Brain microvascular endothelial cell (primary cell): ENCODE measurements around the gene STAC3.

ENCODE experiments used
- DNase-seq: peaks from one replicate; pipeline ENCODE4 v3.0.0-alpha.2; 2020
- H3K27ac ChIP-seq: fragments of 250-450 bp; sonication (Bioruptor Pico); 2 replicates; pipeline ENCODE4 v1.5.1; 2020; ENCODE audit warnings: mild to moderate bottlenecking, moderate library complexity
- H3K27me3 ChIP-seq: fragments of 250-450 bp; sonication (Bioruptor Pico); replicated peaks from 2 replicates; pipeline ENCODE4 v1.5.1; 2020; ENCODE audit warnings: mild to moderate bottlenecking
- H3K36me3 ChIP-seq: fragments of 250-450 bp; sonication (Bioruptor Pico); replicated peaks from 2 replicates; pipeline ENCODE4 v1.5.1; 2020; ENCODE audit warnings: mild to moderate bottlenecking
- H3K4me3 ChIP-seq: 2 replicates; pipeline ENCODE4 v1.5.1; 2011; ENCODE audit warnings: low read depth, mild to moderate bottlenecking, control low read depth, low read length, moderate library complexity
- CTCF ChIP-seq: IDR thresholded peaks from 2 replicates; pipeline ENCODE4 v1.5.1; 2011; ENCODE audit warnings: low read depth, mild to moderate bottlenecking, moderate library complexity, low read length, control low read depth, inconsistent platforms; ENCODE audit errors: missing control alignments
- in situ Hi-C: cut with HindIII; loops from 2 replicates; pipeline ENCODE4 v1.10.0; 2017; ENCODE audit warnings: low sequenced_read_pairs, low pct_ligation_motif_present

STAC3 gene

GRCh38 chr12:57258977-57259970 is 8.3 kb upstream of the STAC3 start:
- in situ Hi-C loops, result no loop called here
- H3K27me3 ChIP-seq, result no peaks in the 10 kb centered on the region
- no peak overlapping the region for H3K4me3 ChIP-seq
- no peak for DNase-seq
- peaks cover 7% of the 10 kb centered on the region for H3K36me3 ChIP-seq
- H3K27ac ChIP-seq, result no peak overlapping the region
- no peak for TF ChIP-seq CTCF

GRCh38 chr12:57255916-57256315 is 4.9 kb upstream of the STAC3 start:
- Histone ChIP-seq H3K36me3 (peaks cover 7% of the 10 kb centered on the region), H3K27ac (no peak overlapping the region), H3K4me3 (no peak overlapping the region), H3K27me3 (no peaks in the 10 kb centered on the region)
- in situ Hi-C loops, result no loop called here
- no peak for TF ChIP-seq CTCF
- DNase-seq, result no peak

- in situ Hi-C loops, result no loop called here
- no peak for TF ChIP-seq CTCF
- no peak for DNase-seq
- Histone ChIP-seq H3K27ac (no peak overlapping the region), H3K27me3 (no peaks in the 10 kb centered on the region), H3K36me3 (peaks cover 7% of the 10 kb centered on the region), H3K4me3 (no peak overlapping the region)
Observed at GRCh38 chr12:57254506-57255280, 3.7 kb upstream of the STAC3 start.

GRCh38 chr12:57250541-57250940 is 446 bp downstream of the STAC3 start:
- H3K36me3 ChIP-seq, result no peaks in the 10 kb centered on the region
- H3K27ac ChIP-seq, result no peak overlapping the region
- in situ Hi-C loops, result no loop called here
- no peak overlapping the region for H3K4me3 ChIP-seq
- no peaks in the 10 kb centered on the region for H3K27me3 ChIP-seq
- DNase-seq, result no peak
- TF ChIP-seq CTCF, result no peak

- no peak for TF ChIP-seq CTCF
- in situ Hi-C loops, result no loop called here
- Histone ChIP-seq H3K27ac (no peak overlapping the region), H3K36me3 (no peaks in the 10 kb centered on the region), H3K27me3 (no peaks in the 10 kb centered on the region), H3K4me3 (no peak overlapping the region)
- no peak for DNase-seq
Observed at GRCh38 chr12:57248934-57249742, 1.8 kb downstream of the STAC3 start.
